Hepatocyte (in vitro differentiated cells): ENCODE measurements around the gene ZBTB16.

ENCODE experiments used
- CTCF ChIP-seq: fragments of 200-600 bp; sonication (generic); IDR thresholded peaks from 2 replicates; pipeline ENCODE4 v1.5.1; 2016; ENCODE audit warnings: antibody characterized with exemption, mild to moderate bottlenecking; ENCODE audit not compliant: poor library complexity
- EZH2 ChIP-seq: fragments of 200-600 bp; sonication (generic); IDR thresholded peaks from 2 replicates; pipeline ENCODE4 v1.6.1; 2016; ENCODE audit warnings: antibody characterized with exemption, mild to moderate bottlenecking, borderline replicate concordance
- EZH2phosphoT487 ChIP-seq: fragments of 200-600 bp; sonication (generic); IDR thresholded peaks from one replicate; pipeline ENCODE4 v1.6.1; 2018; ENCODE audit warnings: antibody characterized with exemption, mild to moderate bottlenecking, low read depth, moderate library complexity; ENCODE audit not compliant: unreplicated experiment, severe bottlenecking

- peak; percentile 73 for TF ChIP-seq CTCF
- no peak for TF ChIP-seq EZH2
- TF ChIP-seq EZH2phosphoT487 = no peak
Observed at GRCh38 chr11:114262681-114263512, 203.4 kb downstream of the ZBTB16 start.
